ENCODE results near the gene HAUS7. TPM values are rescaled to one million over a fixed set of nuclear protein-coding genes. Genes with fewer than 3 reads are reported as not detected.

The HAUS7 gene
- total RNA-seq, 1 donor from 2014 or later = 8.3 TPM

DNA sequence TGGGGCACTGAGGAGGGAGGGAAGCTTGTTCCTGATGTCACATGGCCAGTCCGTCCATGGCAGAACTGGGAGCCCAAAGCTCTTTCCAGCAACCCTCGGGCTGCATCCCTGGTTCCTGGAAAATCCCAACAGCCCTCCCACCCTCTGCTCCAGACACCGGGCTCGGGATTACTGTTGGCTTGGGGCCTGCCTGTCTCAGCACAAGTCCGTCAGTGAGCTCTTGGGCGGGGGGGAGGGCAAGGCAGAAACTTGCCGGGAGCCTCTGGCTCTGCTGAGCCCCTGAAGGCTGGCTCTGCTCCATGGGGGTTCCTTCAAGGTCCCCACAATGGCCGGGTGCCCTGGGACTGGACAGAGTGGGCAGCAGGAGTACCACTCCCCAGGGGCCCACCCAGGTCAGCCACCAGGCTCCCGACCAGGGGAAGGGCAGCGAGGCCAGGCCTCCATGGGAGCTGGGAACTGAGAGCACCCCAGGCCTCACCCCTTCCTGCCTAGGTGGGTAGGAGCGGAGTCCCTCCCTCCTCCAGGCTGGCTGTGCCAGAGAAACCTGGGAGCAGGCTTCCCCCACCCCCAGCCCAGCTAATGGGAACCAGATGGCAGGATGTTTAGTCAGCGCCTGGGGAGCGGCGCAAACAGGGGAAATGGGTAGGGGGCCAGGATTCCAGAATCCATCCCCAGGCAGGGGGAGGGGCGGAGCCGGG is 6.4 kb upstream of the HAUS7 start:
- DNase-seq = no peak

DNA sequence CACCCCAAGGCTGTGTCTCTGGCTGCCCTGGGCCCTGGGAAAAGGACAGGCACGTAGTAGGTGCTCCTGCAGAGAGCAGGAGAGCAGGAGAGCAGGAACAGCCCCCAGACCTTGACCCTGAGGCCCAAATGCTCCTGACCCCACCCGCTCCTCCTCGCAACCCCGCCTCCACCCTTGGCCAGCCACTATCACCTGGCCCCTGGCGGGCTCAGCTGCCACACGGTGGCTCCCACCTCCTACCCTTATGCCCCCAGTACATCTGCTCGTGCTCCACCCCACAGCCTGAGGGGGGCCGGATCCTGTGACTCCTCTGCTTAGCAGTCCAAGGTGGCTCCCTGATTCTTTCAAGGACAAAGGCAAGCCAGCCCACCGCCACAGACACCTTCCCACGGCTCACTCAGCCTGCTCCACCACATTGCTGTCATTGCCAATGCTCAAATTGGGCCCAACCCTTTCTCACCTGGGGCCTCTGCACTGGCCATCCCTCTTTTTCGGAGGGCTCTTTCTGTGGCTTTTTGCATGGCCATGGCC is 5.4 kb upstream of the HAUS7 start:
- no peak for DNase-seq

DNA sequence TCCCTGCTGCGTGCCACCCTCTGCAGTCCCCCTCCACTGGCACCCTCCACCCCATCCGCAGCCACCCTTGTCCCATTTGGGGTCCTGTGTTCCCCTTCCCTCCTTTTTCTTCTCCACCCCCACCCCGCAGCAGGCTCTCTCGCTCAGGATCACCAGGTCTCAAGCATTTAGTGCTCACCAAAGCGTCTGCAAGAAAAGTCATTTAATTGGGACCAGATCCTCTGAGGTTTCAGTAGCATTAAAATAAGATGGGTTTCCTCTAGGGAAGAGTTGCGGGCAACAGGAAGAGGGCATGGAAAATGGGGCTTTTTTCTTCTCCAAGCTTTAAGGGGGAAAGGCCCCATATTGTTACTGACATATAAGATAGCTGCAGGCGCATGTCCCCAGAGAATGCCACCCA is 4.9 kb upstream of the HAUS7 start:
- no peak for DNase-seq

DNA sequence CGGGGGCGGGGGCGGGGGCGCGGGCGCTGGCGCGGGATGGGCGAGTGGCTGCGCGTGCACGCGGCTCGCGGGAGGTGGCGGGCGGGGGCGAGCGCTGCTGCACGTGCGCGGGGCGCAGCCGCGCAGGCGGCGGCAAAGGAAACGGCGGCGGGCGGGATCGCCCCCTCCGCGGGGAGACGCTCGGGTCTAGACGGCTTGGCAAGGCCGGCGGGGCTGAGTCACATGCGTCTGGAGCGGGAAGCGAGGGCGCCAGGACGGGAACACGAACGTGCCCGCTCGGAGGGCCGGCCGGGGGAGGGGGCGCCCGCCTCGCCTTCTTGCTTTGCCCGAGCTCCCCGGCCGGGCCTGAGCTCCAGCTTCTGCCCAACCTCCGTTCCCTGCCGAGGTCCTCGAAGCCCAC is 4.3 kb upstream of the HAUS7 start:
- DNase-seq = peak; percentile 24

DNA sequence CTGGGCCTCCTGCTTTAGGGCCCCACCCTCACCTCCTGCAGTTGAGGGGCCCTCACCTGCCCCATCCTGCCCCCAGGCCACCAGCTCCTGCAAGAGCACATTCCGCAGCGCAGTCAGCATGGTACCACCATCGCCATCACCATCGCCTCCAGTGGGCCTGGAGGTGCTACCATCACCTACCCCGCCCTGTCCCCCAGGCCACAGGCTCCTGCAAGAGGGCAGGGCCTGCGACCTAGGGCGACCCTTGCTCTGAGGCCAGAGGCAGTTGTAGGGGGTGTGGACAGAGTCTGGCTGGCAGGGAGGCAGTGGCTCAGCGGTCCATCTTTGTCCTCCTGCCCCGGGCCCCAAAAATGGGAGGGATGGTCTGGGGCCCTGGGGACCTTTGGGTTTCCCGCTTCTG is 3.9 kb upstream of the HAUS7 start:
- no peak for DNase-seq

DNA sequence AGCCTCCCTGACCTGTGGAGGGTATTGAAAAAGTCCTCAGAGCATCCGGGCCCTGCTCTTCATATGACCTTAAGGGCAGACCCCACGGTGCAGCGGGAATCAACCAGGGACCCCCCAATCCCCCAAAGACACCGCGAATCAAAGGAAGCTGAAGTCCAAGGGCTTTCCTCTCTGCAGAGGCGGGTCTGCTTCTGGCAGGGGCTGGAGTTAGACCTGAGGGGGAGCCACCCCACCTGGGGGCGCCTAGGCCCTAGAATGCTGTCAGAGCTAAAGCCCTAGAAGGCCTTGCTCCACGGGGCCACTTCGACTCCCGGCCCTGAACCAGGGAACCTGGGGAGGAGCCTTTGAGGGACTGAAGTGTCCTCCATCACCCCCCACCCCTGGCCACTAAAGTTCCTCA is 2.8 kb upstream of the HAUS7 start:
- DNase-seq = no peak

DNA sequence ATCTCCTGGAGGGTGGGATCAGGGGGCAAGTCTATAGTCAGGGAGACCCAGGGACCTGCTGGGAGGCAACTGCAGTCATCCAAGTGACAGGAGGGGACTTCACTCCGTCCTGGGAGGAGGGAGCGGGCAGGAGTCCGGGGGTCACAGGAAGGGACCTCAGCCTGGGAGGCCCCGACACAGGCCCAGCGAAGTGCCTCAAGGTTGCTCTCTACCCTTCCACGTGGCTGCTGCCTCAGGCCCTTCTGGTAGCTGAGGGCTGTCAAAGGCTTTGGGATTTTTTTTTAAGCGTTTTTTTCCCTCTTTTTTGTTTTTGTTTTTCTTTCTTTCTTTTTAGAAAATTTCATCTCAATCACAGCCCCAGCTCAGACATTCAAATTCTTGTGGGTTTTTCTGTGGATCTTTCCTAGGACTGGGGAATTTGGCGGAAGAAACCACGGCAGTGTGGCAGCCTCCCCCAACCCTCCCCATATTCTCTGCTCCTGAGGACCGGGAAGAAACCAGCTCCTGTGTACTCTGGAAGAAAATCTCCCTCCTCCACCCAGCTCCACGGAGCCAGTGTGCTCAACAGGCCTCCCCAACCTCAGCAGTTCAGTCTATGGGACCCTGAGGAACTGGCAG is 1.4 kb upstream of the HAUS7 start:
- no peak for DNase-seq

DNA sequence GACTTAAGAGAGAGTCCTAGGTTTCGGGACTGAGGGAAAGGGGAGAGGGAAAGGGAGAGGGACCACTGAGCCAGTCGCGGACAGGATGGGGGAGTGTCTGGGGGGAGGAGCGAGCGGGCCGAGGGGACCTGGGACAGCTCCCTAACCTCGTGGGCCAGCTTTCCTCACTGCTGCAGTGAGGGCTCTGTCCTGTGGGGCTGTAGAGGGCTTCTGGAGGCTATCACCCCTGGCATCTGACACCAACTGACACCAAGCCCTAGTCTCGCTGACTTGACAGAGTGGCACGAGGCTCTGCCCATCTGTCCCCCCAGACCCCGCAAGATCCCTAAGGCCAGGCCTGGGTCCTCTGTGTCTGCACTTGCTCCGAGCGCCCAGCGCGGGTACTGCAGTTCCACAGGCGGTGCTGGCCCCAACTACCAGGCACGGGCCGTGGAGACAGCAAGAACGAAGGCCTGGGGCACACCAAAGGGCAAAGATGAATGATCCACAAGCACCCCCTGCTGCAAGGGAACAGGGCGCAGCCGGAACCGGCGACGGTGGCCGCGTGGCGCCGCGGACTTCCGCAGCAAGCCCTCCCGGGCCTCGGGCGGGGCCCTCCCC is 465 bp downstream of the HAUS7 start:
- no peak for DNase-seq

DNA sequence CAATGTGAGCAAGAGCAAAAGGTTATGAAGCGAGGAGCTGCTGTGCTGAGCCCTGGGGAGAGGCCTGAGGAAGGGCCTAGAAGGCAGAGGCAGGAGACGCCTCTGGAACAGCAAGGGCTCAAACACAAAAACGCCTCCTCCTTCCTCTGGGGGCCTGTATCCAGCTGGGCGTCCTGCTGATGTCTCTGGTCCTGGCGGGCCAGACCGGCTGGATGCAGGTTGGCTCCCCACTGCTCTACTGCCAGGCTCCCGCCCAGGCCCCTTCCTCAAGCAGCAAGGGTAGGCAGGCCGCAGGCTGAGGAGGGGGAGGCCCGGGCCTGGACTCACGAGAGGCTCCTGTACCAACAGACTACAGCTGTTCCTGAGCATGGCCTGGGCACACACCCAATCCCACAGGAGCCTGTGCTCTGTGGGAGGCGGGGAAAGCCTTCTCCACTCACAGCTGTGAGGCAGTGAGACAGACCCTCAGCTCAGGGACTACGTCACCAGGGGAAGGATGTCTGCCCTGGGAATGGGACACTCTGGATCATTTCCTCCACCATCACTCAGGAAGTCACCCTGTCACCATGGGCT is 2.3 kb downstream of the HAUS7 start:
- no peak for DNase-seq

DNA sequence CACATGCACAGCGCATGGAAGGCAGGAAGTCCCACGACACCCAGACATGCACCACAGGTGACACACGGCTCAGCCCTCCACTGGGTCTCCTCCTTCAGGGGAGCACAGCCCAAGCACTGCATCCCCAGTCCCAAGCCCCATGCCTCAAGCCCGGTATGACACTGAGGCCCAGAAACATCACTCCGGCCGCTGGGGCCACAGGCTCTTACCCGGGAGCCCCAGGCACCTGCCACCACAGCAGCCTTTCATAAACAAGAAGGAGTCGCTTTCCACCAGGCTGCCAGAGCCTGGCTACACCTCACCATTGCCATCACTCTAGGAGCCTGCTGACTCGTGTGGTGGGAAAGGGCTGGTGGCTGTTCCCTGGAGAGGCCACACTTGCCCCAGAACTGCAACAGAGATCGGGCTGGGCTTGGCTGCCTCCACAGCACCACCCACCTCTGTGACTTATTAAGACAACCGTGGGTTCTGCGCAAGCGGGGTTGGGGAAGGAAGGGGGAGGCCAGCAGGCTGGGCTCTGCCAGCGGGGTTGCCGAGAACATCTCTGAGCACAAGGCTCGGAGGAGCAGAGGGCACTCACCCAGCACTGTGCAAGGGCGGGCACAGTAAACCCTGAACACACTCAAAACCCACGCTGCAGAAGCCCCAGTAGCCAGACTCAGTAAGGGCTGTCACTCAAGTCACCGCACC is 4.5 kb downstream of the HAUS7 start:
- DNase-seq = peak; percentile 12

DNA sequence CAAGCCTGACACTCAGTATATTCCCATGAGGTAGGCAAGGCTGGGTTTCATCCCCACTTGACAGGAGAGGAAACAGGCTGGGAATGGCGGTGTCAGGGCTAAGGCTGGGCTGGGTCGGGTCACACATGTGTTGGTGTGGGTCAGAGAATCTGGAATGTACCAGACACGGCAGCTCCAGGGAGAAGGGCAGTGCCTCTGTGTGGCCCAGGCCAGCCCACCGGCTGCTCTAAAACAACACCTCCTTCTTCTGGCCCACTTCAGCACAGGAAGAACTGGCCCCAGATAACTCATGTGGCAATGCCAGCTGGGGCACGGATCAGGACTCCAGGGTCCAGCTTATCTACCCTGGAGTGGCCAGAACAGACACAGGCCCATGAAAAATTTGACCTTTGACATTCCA is 6.3 kb downstream of the HAUS7 start:
- no peak for DNase-seq

DNA sequence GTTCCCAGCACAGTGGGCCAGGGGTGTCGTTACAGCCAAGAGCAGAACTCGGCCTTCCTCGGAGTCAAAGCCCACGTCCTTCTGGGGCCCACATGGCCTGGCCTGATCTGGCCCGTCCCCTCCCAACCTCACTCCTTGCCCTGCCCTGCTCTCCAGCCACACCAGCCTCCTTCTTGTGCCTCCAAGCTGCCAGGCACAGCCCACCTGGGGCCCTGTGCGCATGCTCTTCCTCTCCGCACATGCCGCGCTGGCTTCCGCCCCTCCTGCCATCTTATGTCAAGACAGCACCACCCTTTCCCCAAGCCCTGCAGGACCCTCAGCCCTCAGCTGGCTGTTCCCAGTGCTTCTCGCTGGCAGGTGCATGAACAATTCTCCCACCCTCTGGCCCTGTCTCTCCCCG is 6.8 kb downstream of the HAUS7 start:
- no peak for DNase-seq

DNA sequence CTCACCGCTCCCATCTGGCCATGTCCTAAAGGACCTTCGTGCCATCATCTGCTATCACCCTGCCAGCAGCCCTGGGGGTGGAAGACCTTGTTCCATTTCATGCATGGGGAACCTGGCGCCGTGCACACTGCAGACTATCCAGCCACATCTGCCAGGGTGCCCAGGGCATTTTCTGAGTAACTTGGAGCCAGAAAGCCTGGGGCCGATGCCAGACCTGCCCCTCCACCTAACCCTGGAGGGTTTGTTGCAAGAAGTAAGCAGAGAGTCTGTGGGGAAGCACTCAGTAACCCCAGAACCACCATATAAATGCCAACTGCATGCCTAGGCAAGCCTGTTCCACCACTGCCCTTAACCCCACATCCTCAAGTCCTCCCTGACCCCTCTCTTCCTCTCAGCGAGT is 7.3 kb downstream of the HAUS7 start:
- DNase-seq = no peak

DNA sequence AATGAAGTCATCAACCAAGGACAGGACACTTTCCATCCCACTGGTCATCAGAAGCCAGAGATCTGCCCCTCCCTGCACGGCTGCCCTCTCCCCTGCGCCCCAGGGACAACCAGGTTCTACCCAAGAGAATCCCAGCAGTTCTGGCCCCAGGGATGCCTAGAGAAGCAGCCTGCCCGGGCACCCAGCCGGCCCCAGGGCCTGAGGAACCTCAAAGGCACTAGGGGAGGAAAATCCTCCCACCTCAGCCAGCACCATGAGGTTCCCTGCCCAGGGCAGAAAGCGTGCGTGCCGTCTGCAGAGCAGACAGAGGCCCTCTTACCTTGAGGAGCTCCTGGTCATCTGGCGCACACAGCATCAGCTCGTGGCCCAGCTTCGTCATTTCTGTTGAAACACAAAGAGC is 8.1 kb downstream of the HAUS7 start:
- no peak for DNase-seq

DNA sequence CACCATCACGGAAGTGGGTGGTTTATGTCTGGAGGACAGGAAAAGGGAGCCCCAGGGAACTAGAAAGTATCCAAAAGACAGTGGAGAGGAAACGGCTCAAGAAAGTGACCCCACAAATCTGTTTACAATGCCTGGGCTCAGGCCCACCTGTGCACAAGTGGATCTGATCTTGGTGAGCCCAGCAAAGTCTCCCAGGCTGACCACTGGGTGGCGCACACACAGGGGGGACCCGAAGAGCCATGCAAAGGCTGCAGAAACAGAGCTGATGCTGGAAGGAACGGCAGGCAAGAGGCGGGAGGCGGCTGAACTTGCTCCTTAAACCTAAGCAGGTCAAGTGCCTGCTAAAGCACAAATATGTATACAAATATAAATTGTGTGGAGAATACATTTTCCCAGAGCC is 9.6 kb downstream of the HAUS7 start:
- DNase-seq = peak; percentile 22

DNA sequence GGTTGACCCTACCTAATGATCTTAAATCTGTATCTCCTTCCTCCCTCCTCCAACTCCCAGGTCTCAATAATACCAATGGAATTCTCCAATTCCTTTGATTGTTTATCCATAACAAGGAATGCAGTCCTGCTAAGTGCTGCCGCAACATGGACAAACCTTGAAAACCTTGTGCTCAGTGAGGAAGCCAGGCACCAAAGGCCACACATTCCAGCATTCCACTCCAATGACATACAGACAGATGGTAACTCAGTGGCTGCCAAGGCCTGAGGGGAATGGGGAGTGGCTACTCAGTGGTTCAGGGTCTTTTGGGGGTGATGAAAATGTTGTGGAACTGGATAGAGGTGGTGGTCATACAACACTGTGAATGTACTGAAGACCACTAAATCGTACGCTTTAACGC is 10.4 kb downstream of the HAUS7 start:
- DNase-seq = no peak

DNA sequence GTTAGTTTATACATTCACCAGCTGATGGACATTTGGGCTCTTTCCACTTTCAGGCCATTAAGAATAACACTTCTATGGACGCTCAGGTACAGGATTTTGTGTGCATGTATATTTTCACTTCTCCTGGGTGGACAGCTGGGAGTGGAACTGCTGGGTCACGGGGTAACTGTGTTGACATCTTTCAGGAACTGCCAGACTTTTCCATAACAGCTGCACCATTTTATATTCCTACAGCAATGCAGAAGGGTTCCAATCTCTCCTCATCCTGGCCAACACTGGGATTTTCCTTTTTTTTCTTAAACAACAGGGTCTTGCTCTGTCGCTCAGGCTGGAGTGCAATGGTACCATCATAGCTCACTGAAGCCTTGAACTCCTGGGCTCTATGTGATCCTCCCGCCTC is 11.9 kb downstream of the HAUS7 start:
- no peak for DNase-seq

DNA sequence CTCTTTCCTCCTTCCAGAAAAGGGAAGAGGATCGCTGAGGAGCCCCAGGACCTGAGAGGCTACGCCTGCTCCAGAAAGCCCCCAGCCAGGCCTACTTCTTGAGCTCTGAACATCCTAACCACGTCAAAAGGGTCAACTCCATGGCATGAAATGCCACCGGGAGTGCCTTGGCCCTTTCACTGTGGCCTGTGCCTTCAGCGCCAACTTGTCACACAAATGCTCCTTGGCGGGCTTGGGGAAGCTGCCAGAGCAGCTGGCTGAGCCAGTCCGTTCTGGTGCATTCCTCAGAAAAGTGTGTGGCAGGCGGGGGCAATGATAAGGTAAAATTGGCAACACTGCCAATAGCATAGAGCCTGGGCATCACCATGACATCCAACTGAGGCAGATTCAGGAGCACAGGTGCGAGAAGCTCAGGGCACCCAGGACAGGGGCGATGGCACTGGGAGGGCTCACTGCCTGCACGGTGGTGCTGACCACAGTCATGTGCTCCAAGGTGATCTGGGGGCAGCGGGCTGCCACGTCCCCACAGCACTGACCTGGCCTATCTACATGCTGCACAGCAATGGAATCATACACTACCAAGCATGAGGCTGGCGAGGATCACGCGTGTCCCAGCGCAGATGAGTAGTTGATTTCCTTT is 12.4 kb downstream of the HAUS7 start:
- DNase-seq = no peak

DNA sequence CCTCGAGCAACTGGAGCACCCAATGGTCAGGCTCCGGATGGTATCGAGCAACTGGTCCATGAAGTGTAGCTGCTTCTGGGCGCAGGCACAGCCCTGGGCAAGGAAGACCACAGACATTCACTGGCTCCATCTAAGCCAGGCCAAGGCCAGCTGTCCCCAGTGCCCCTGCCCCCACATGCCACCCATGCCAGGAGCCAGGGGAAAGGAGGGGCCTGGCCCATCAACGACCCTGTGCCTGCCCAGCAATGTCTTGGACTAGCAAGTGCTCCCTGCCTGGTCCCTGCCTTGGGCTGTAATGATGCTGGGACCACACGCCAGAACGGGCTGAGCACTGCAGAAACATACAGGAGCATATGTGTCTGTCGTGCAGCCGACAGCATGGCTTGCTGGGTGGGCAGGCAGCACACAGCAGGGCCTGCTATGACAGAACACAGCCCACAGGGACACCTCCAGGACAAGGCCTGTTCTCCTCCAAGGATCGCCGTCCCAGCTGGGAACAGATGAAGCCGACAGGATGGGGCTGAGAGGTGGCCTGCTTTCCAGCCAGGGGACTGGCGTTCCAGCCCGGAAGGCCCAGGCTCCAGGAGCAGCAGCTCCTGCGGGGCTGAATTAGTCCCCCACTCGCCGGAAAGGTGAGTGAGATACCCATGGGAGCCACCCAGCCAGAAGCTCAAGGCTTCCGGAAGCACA is 13.1 kb downstream of the HAUS7 start:
- DNase-seq = no peak

DNA sequence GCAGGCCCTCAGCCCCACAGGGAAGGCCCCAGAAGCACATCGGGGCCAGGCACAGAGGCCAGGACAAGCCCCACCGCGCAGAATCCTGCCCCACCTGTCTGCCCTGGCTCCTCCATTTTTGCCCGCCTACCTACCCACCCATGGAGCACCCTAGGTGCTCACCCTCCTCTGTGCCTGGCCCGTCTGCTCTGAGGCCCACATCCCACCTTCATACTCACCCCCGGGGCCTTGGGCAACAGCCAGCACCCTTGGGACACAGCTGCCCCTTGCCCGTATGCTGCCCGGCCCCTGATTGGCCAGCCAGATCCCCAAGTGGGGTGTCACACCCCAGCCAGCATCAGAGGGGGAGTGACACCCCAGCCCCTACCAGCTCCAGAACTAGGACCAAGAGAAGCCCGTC is 13.7 kb downstream of the HAUS7 start:
- no peak for DNase-seq

DNA sequence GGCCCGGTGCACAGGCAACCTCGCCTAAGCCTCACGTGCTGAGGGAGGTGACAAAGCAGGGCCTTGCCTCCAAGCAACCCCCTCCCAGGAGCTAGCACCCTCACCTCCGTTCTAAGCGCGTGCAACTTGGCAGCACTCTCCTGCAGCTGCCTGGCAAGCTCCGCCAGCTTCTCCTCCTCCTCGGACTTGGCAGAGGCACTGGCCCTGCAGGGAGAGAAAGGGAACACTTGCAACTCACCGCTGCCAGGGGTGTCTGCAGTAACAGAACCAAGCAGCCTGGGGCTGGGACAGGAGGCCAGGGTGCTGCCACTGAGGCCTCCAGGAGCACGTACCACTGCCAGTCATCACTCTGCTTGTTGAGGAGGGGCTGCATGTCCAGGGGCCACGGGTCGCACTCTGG is 14.2 kb downstream of the HAUS7 start:
- DNase-seq = peak; percentile 30

DNA sequence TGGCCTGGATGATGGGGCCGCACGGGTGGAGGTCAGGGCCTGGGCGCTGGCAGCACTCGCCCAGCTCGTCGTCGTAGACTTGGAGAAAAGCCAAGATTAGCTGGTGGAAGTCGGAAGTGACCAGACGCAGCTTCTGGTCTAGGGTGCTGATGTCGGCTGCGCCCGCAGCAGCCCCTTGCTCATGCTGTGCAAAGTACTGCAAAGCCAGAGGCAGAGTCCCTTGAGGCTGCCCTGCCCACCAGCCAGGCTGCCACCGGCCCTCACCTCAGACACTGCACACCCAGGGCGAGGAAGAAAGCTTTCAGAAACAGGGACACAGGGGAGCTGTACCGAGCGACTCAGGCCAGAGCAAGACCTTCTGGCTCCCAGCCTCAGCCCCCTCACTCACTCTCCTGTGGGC is 14.8 kb downstream of the HAUS7 start:
- DNase-seq = no peak
